ENCODE results near the gene PCDH9.

Gene PCDH9

GRCh38 chr13:66952507-66952906 lies 277.6 kb downstream of the PCDH9 start:
- H3K4me3 Mint-ChIP-seq = no peak overlapping the region
- H3K36me3 Mint-ChIP-seq = no peaks in the 10 kb centered on the region
- no peaks in the 10 kb centered on the region for H3K27me3 Mint-ChIP-seq
- H3K9me3 Mint-ChIP-seq = no peaks in the 10 kb centered on the region
- peak; percentile 27 for ATAC-seq
- no peaks in the 10 kb centered on the region for H3K4me1 Mint-ChIP-seq
- H3K27ac Mint-ChIP-seq = no peak overlapping the region

- Mint-ChIP-seq H3K27ac (no peak overlapping the region), H3K36me3 (no peaks in the 10 kb centered on the region), H3K4me3 (no peak overlapping the region), H3K27me3 (no peaks in the 10 kb centered on the region), H3K9me3 (no peaks in the 10 kb centered on the region), H3K4me1 (no peaks in the 10 kb centered on the region)
- ATAC-seq = no peak
Observed at GRCh38 chr13:66951426-66951825, 278.7 kb downstream of the PCDH9 start.

GRCh38 chr13:66950666-66951065 lies 279.5 kb downstream of the PCDH9 start:
- H3K4me3 Mint-ChIP-seq = no peak overlapping the region
- ATAC-seq = no peak
- H3K4me1 Mint-ChIP-seq = no peaks in the 10 kb centered on the region
- no peak overlapping the region for H3K27ac Mint-ChIP-seq
- H3K9me3 Mint-ChIP-seq = no peaks in the 10 kb centered on the region
- H3K36me3 Mint-ChIP-seq = no peaks in the 10 kb centered on the region
- H3K27me3 Mint-ChIP-seq = no peaks in the 10 kb centered on the region

GRCh38 chr13:66948910-66949309 lies 281.2 kb downstream of the PCDH9 start:
- Mint-ChIP-seq H3K4me1 (no peaks in the 10 kb centered on the region), H3K4me3 (no peak overlapping the region), H3K27me3 (no peaks in the 10 kb centered on the region), H3K36me3 (no peaks in the 10 kb centered on the region), H3K9me3 (no peaks in the 10 kb centered on the region), H3K27ac (no peak overlapping the region)
- no peak for ATAC-seq

- H3K4me1 Mint-ChIP-seq = no peaks in the 10 kb centered on the region
- H3K36me3 Mint-ChIP-seq = no peaks in the 10 kb centered on the region
- ATAC-seq = no peak
Observed at GRCh38 chr13:66943530-66943929, 286.6 kb downstream of the PCDH9 start.

GRCh38 chr13:66940113-66940512 lies 290.0 kb downstream of the PCDH9 start:
- no peaks in the 10 kb centered on the region for H3K36me3 Mint-ChIP-seq
- no peak for ATAC-seq
- no peaks in the 10 kb centered on the region for H3K4me1 Mint-ChIP-seq
- no peak overlapping the region for H3K4me3 Mint-ChIP-seq
- H3K27me3 Mint-ChIP-seq = no peaks in the 10 kb centered on the region
- H3K9me3 Mint-ChIP-seq = no peaks in the 10 kb centered on the region
- no peak overlapping the region for H3K27ac Mint-ChIP-seq

More at GRCh38 chr13:66943530-66943929, 286.6 kb downstream of the PCDH9 start:
- Mint-ChIP-seq H3K27ac (no peak overlapping the region), H3K27me3 (no peaks in the 10 kb centered on the region), H3K9me3 (no peaks in the 10 kb centered on the region), H3K4me3 (no peak overlapping the region)

- H3K4me3 Mint-ChIP-seq = no peak overlapping the region
- no peaks in the 10 kb centered on the region for H3K4me1 Mint-ChIP-seq
- H3K9me3 Mint-ChIP-seq = no peaks in the 10 kb centered on the region
- H3K27ac Mint-ChIP-seq = no peak overlapping the region
- no peak for ATAC-seq
- H3K36me3 Mint-ChIP-seq = no peaks in the 10 kb centered on the region
- no peaks in the 10 kb centered on the region for H3K27me3 Mint-ChIP-seq
Observed at GRCh38 chr13:66937423-66937822, 292.7 kb downstream of the PCDH9 start.

- no peaks in the 10 kb centered on the region for H3K27me3 Mint-ChIP-seq
- no peaks in the 10 kb centered on the region for H3K4me1 Mint-ChIP-seq
- ATAC-seq = no peak
- H3K4me3 Mint-ChIP-seq = no peak overlapping the region
- H3K9me3 Mint-ChIP-seq = no peaks in the 10 kb centered on the region
- H3K27ac Mint-ChIP-seq = no peak overlapping the region
- no peaks in the 10 kb centered on the region for H3K36me3 Mint-ChIP-seq
Observed at GRCh38 chr13:66933994-66934393, 296.1 kb downstream of the PCDH9 start.

- Mint-ChIP-seq H3K4me3 (no peak overlapping the region), H3K9me3 (no peaks in the 10 kb centered on the region), H3K4me1 (no peaks in the 10 kb centered on the region), H3K27ac (no peak overlapping the region), H3K27me3 (no peaks in the 10 kb centered on the region), H3K36me3 (no peaks in the 10 kb centered on the region)
- ATAC-seq = no peak
Observed at GRCh38 chr13:66933527-66933926, 296.6 kb downstream of the PCDH9 start.

GRCh38 chr13:66927562-66927961 lies 302.6 kb downstream of the PCDH9 start:
- no peaks in the 10 kb centered on the region for H3K4me1 Mint-ChIP-seq
- H3K9me3 Mint-ChIP-seq = no peaks in the 10 kb centered on the region
- ATAC-seq = no peak
- no peak overlapping the region for H3K27ac Mint-ChIP-seq
- no peak overlapping the region for H3K4me3 Mint-ChIP-seq
- H3K27me3 Mint-ChIP-seq = no peaks in the 10 kb centered on the region
- H3K36me3 Mint-ChIP-seq = no peaks in the 10 kb centered on the region

GRCh38 chr13:66926851-66927524 lies 303.1 kb downstream of the PCDH9 start:
- no peaks in the 10 kb centered on the region for H3K4me1 Mint-ChIP-seq
- no peaks in the 10 kb centered on the region for H3K9me3 Mint-ChIP-seq
- H3K36me3 Mint-ChIP-seq = no peaks in the 10 kb centered on the region
- no peak for ATAC-seq
- no peak overlapping the region for H3K27ac Mint-ChIP-seq
- no peak overlapping the region for H3K4me3 Mint-ChIP-seq
- H3K27me3 Mint-ChIP-seq = no peaks in the 10 kb centered on the region

- no peak for ATAC-seq
- no peaks in the 10 kb centered on the region for H3K36me3 Mint-ChIP-seq
Observed at GRCh38 chr13:66926200-66926850, 303.8 kb downstream of the PCDH9 start.

GRCh38 chr13:66922444-66922843 lies 307.7 kb downstream of the PCDH9 start:
- peaks cover 6% of the 10 kb centered on the region for H3K9me3 Mint-ChIP-seq
- H3K4me3 Mint-ChIP-seq = no peak overlapping the region
- H3K27me3 Mint-ChIP-seq = no peaks in the 10 kb centered on the region
- no peaks in the 10 kb centered on the region for H3K36me3 Mint-ChIP-seq
- H3K4me1 Mint-ChIP-seq = no peaks in the 10 kb centered on the region
- H3K27ac Mint-ChIP-seq = no peak overlapping the region
- ATAC-seq = no peak

More at GRCh38 chr13:66926200-66926850, 303.8 kb downstream of the PCDH9 start:
- Mint-ChIP-seq H3K27me3 (no peaks in the 10 kb centered on the region), H3K4me3 (no peak overlapping the region), H3K4me1 (no peaks in the 10 kb centered on the region), H3K27ac (no peak overlapping the region), H3K9me3 (no peaks in the 10 kb centered on the region)

GRCh38 chr13:66921437-66921836 lies 308.7 kb downstream of the PCDH9 start:
- Mint-ChIP-seq H3K4me3 (no peak overlapping the region), H3K27ac (no peak overlapping the region), H3K27me3 (no peaks in the 10 kb centered on the region), H3K4me1 (no peaks in the 10 kb centered on the region), H3K9me3 (peaks cover 6% of the 10 kb centered on the region), H3K36me3 (no peaks in the 10 kb centered on the region)
- no peak for ATAC-seq

- no peaks in the 10 kb centered on the region for H3K27me3 Mint-ChIP-seq
- ATAC-seq = no peak
- H3K4me3 Mint-ChIP-seq = no peak overlapping the region
- H3K4me1 Mint-ChIP-seq = no peaks in the 10 kb centered on the region
- H3K9me3 Mint-ChIP-seq = peaks cover 6% of the 10 kb centered on the region
- no peaks in the 10 kb centered on the region for H3K36me3 Mint-ChIP-seq
- no peak overlapping the region for H3K27ac Mint-ChIP-seq
Observed at GRCh38 chr13:66915596-66916185, 314.4 kb downstream of the PCDH9 start.

- Mint-ChIP-seq H3K36me3 (no peaks in the 10 kb centered on the region), H3K9me3 (peaks cover 6% of the 10 kb centered on the region), H3K4me3 (no peak overlapping the region), H3K27me3 (no peaks in the 10 kb centered on the region), H3K4me1 (no peaks in the 10 kb centered on the region), H3K27ac (no peak overlapping the region)
- no peak for ATAC-seq
Observed at GRCh38 chr13:66914155-66914554, 316.0 kb downstream of the PCDH9 start.
